SK-N-MC (cell line): ENCODE results near the gene PCMT1.
"Not testable (repeated sequence)": the region's sequence is repeated elsewhere in the genome, so short reads cannot be mapped to it uniquely, and the experiment has no call there.

Source experiments
- DNase-seq: peaks from one replicate; pipeline ENCODE4 v3.0.0-alpha.2; 2011; ENCODE audit warnings: low read depth, low spot score
- H3K27ac ChIP-seq: fragments of 200-600 bp; sonication (generic); 2 replicates; pipeline ENCODE4 v1.5.1; 2016; ENCODE audit warnings: mixed run types
- H3K36me3 ChIP-seq: fragments of 200-600 bp; sonication (generic); 2 replicates; pipeline ENCODE4 v1.6.1; 2017; ENCODE audit warnings: antibody characterized with exemption, low read length, mixed read lengths; ENCODE audit not compliant: insufficient read depth
- H3K4me3 ChIP-seq: fragments of 200-600 bp; sonication (generic); 2 replicates; pipeline ENCODE4 v1.5.1; 2016
- H3K9ac ChIP-seq: fragments of 200-600 bp; sonication (generic); 2 replicates; pipeline ENCODE4 v1.8.0; 2017; ENCODE audit warnings: mixed run types, mixed read lengths; ENCODE audit not compliant: insufficient read length
- H3K9me3 ChIP-seq: fragments of 200-600 bp; sonication (generic); 2 replicates; pipeline ENCODE4 v1.6.1; 2017; ENCODE audit warnings: low read depth, mild to moderate bottlenecking, antibody characterized with exemption, low read length, moderate library complexity, mixed read lengths
- EZH2 ChIP-seq: fragments of 200-600 bp; sonication (generic); IDR thresholded peaks from one replicate; pipeline ENCODE4 v1.6.1; 2017; ENCODE audit warnings: antibody characterized with exemption
- FOXP2 ChIP-seq: optimal IDR thresholded peaks from 2 replicates; pipeline ENCODE3; 2011; ENCODE audit warnings: mild to moderate bottlenecking, moderate library complexity; ENCODE audit not compliant: insufficient read depth; ENCODE audit errors: extremely low read length, control extremely low read depth
- POLR2AphosphoS5 ChIP-seq: IDR thresholded peaks from 2 replicates; pipeline ENCODE4 v1.6.1; 2012; ENCODE audit warnings: mild to moderate bottlenecking, low read depth, low read length, borderline replicate concordance

The PCMT1 gene

GRCh38 chr6:149746147-149746946 lies 3.2 kb upstream of the PCMT1 start, which contains the start of gene NUP43:
NUP43 (minus strand) TSS chr6:149746529; CDS start chr6:149746495, 34 bp downstream.
- H3K9ac ChIP-seq = peak within 1 kb of the TSS; percentile 92
- TF ChIP-seq EZH2 = no peak
- TF ChIP-seq POLR2AphosphoS5 = peak; percentile 95
- no peak for TF ChIP-seq FOXP2
- H3K9me3 ChIP-seq = no peaks in the 10 kb centered on the region
- DNase-seq = peak; percentile 90
- H3K36me3 ChIP-seq = peaks cover 23% of the 10 kb centered on the region
- peak within 1 kb of the TSS; percentile 54; the same call in 1 of the 2 replicates for H3K27ac ChIP-seq
- peak within 1 kb of the TSS; percentile 91 for H3K4me3 ChIP-seq

GRCh38 chr6:149749082-149749593 lies 403 bp upstream of the PCMT1 start:
- H3K36me3 ChIP-seq, DNase-seq, H3K27ac ChIP-seq, H3K9me3 ChIP-seq: not testable (repeated sequence)
- peak overlapping the region; percentile 89 for H3K9ac ChIP-seq
- peak overlapping the region; percentile 99 for H3K4me3 ChIP-seq

GRCh38 chr6:149750136-149750609 lies 632 bp downstream of the PCMT1 start:
- Histone ChIP-seq H3K27ac (peak overlapping the region; percentile 48; the same call in 1 of the 2 replicates), H3K9me3 (no peaks in the 10 kb centered on the region), H3K4me3 (peak overlapping the region; percentile 99), H3K36me3 (0 out of 2 replicates have a peak, but pooled peaks cover 3% of the 10 kb centered on the region), H3K9ac (peak overlapping the region; percentile 89)
- TF ChIP-seq POLR2AphosphoS5 = no peak
- no peak for TF ChIP-seq FOXP2
- no peak for TF ChIP-seq EZH2
- DNase-seq = no peak

GRCh38 chr6:149751239-149751638 lies 1.7 kb downstream of the PCMT1 start:
- no peak overlapping the region for H3K4me3 ChIP-seq
- H3K9ac ChIP-seq = no peak overlapping the region
- 0 out of 2 replicates have a peak, but pooled peaks cover 3% of the 10 kb centered on the region for H3K36me3 ChIP-seq
- H3K27ac ChIP-seq = no peak overlapping the region
- no peaks in the 10 kb centered on the region for H3K9me3 ChIP-seq
- DNase-seq = no peak
- no peak for TF ChIP-seq EZH2
- TF ChIP-seq POLR2AphosphoS5 = no peak
- no peak for TF ChIP-seq FOXP2

GRCh38 chr6:149751920-149752319 lies 2.4 kb downstream of the PCMT1 start:
- not testable (repeated sequence) for H3K9ac ChIP-seq, DNase-seq, H3K27ac ChIP-seq, H3K4me3 ChIP-seq, H3K36me3 ChIP-seq, H3K9me3 ChIP-seq

GRCh38 chr6:149752600-149753373 lies 3.2 kb downstream of the PCMT1 start:
- no peak for DNase-seq
- TF ChIP-seq FOXP2 (no peak), POLR2AphosphoS5 (no peak), EZH2 (no peak)
- H3K4me3 ChIP-seq = no peak overlapping the region
- no peak overlapping the region for H3K9ac ChIP-seq
- no peaks in the 10 kb centered on the region for H3K9me3 ChIP-seq
- H3K36me3 ChIP-seq = 0 out of 2 replicates have a peak, but pooled peaks cover 3% of the 10 kb centered on the region
- H3K27ac ChIP-seq = no peak overlapping the region

- H3K36me3 ChIP-seq, H3K9ac ChIP-seq, H3K4me3 ChIP-seq, H3K27ac ChIP-seq, H3K9me3 ChIP-seq, DNase-seq: not testable (repeated sequence)
These were observed 3.8 kb downstream of the PCMT1 start for GRCh38 chr6:149753374-149753637.

- Histone ChIP-seq H3K9me3 (no peaks in the 10 kb centered on the region), H3K4me3 (no peak overlapping the region), H3K36me3 (peaks cover 3% of the 10 kb centered on the region; the same call in 1 of the 2 replicates), H3K27ac (no peak overlapping the region), H3K9ac (no peak overlapping the region)
- DNase-seq = no peak
- TF ChIP-seq FOXP2 (no peak), EZH2 (no peak), POLR2AphosphoS5 (no peak)
These were observed 5.0 kb downstream of the PCMT1 start for GRCh38 chr6:149754548-149754947.
